Measurements from ENCODE around the gene ADO.

ADO gene

GRCh38 chr10:62796896-62797295 lies 7.6 kb upstream of the ADO start:
- no peak for DNase-seq (ENCODE audit: extremely low read depth, insufficient read length)
- Histone ChIP-seq H3K36me3 (ENCODE audit: control insufficient read depth, insufficient read depth, low read length) (no peaks in the 10 kb centered on the region), H3K4me3 (replicated peaks; ENCODE audit: low read depth, low read length) (no peak overlapping the region), H3K27me3 (replicated peaks; ENCODE audit: control insufficient read depth, insufficient read depth, low read length) (no peaks in the 10 kb centered on the region)
- no peak for TF ChIP-seq CTCF (IDR thresholded peaks at IDR 0.05; ENCODE audit: insufficient read depth, low read length, poor library complexity, severe bottlenecking)

GRCh38 chr10:62801871-62802270 lies 2.6 kb upstream of the ADO start:
- TF ChIP-seq CTCF (IDR thresholded peaks at IDR 0.05; ENCODE audit: insufficient read depth, low read length, poor library complexity, severe bottlenecking) = no peak
- no peaks in the 10 kb centered on the region for H3K36me3 ChIP-seq (ENCODE audit: control insufficient read depth, insufficient read depth, low read length)
- no peaks in the 10 kb centered on the region for H3K27me3 ChIP-seq (replicated peaks; ENCODE audit: control insufficient read depth, insufficient read depth, low read length)
- H3K4me3 ChIP-seq (replicated peaks; ENCODE audit: low read depth, low read length) = no peak overlapping the region
- DNase-seq (ENCODE audit: extremely low read depth, insufficient read length) = no peak

DNA sequence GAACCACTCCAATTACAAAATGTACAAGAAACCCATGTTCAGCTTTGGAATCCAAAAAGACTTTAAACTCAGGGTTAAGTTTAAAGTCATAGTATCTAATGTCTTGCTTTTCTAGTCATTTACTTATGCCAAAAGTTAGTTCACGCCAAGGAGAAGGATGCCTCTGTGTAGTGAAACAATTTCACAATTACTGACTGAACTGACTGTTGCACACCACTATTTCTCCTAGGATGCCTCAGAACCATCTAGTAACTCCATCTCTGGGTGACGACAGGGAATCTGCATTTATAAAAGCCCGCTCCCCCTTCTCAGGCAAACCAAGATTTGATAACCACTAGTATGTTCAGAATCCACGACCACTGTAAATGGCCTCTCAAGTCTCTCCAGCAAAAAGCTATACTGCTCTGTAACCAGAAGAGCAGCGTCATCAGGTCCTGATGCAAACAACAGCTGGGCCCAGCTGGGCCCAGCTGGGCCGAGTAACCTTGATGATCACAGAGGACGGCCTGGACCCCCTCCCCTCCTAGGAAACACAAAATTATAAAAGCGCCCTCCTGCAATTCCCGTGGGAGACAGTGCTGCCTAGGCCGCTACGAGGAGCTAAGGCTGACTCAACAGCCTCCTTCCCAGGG lies 680 bp upstream of the ADO start:
- no peaks in the 10 kb centered on the region for H3K36me3 ChIP-seq (ENCODE audit: control insufficient read depth, insufficient read depth, low read length)
- TF ChIP-seq CTCF (IDR thresholded peaks at IDR 0.05; ENCODE audit: insufficient read depth, low read length, poor library complexity, severe bottlenecking) = no peak
- H3K4me3 ChIP-seq (replicated peaks; ENCODE audit: low read depth, low read length) = peak overlapping the region; percentile 99
- no peak for DNase-seq (ENCODE audit: extremely low read depth, insufficient read length)
- H3K27me3 ChIP-seq (replicated peaks; ENCODE audit: control insufficient read depth, insufficient read depth, low read length) = no peaks in the 10 kb centered on the region

- H3K36me3 ChIP-seq (ENCODE audit: control insufficient read depth, insufficient read depth, low read length) = no peaks in the 10 kb centered on the region
- H3K27me3 ChIP-seq (replicated peaks; ENCODE audit: control insufficient read depth, insufficient read depth, low read length) = no peaks in the 10 kb centered on the region
- no peak for TF ChIP-seq CTCF (IDR thresholded peaks at IDR 0.05; ENCODE audit: insufficient read depth, low read length, poor library complexity, severe bottlenecking)
- no peak for DNase-seq (ENCODE audit: extremely low read depth, insufficient read length)
- peak overlapping the region; percentile 99 for H3K4me3 ChIP-seq (replicated peaks; ENCODE audit: low read depth, low read length)
These were observed 945 bp downstream of the ADO start for GRCh38 chr10:62805231-62806099.

GRCh38 chr10:62806251-62806650 lies 1.7 kb downstream of the ADO start:
- no peak for TF ChIP-seq CTCF (IDR thresholded peaks at IDR 0.05; ENCODE audit: insufficient read depth, low read length, poor library complexity, severe bottlenecking)
- peak overlapping the region; percentile 99 for H3K4me3 ChIP-seq (replicated peaks; ENCODE audit: low read depth, low read length)
- no peak for DNase-seq (ENCODE audit: extremely low read depth, insufficient read length)
- H3K36me3 ChIP-seq (ENCODE audit: control insufficient read depth, insufficient read depth, low read length) = no peaks in the 10 kb centered on the region
- no peaks in the 10 kb centered on the region for H3K27me3 ChIP-seq (replicated peaks; ENCODE audit: control insufficient read depth, insufficient read depth, low read length)
